Subcutaneous adipose tissue (tissue), 4 donors: ENCODE results near the gene ADGRA1. TPM values are rescaled to one million over a fixed set of nuclear protein-coding genes. Genes with fewer than 3 reads are reported as not detected.

Experiments
- total RNA-seq, 4 donors: library from RNA; depleted of rRNA; stranded (reverse); fragments of >200 nt; gene quantifications; one replicate each; pipeline ENCODE4 v1.1.0, GENCODE V29; 2016
- TF ChIP-seq, protein P1 (sequence below): fragments of 450-650 bp; IDR thresholded peaks from one replicate; pipeline ENCODE4 v1.5.1; 2016; ENCODE audit warnings: low read depth, mild to moderate bottlenecking, control low read depth, antibody characterized with exemption, moderate library complexity

The ADGRA1 gene
- total RNA-seq, 4 donors from 2014 or later: 0.38 TPM; not detected in 3

DNA sequence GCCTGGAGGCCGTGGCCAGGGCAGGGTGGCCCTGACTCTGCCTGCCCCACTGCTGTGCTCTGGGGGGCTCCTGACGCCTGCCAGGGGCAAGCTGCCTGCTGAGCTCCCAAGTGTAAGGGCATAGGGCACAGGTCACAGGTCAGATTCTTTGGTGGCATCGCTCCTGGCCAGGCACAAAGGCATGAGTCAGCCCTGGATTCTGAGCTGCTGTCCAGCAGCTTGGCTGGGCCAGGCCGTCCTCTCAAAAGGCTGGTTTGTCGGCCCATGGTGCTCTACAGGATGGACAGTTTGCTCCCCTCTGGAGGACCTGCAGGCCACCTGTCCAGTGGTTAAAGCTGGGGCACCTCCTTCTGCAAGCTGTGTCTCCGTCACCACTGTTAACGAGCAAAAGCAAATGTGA is 2.9 kb downstream of the ADGRA1 start:
- TF ChIP-seq, protein P1, sequence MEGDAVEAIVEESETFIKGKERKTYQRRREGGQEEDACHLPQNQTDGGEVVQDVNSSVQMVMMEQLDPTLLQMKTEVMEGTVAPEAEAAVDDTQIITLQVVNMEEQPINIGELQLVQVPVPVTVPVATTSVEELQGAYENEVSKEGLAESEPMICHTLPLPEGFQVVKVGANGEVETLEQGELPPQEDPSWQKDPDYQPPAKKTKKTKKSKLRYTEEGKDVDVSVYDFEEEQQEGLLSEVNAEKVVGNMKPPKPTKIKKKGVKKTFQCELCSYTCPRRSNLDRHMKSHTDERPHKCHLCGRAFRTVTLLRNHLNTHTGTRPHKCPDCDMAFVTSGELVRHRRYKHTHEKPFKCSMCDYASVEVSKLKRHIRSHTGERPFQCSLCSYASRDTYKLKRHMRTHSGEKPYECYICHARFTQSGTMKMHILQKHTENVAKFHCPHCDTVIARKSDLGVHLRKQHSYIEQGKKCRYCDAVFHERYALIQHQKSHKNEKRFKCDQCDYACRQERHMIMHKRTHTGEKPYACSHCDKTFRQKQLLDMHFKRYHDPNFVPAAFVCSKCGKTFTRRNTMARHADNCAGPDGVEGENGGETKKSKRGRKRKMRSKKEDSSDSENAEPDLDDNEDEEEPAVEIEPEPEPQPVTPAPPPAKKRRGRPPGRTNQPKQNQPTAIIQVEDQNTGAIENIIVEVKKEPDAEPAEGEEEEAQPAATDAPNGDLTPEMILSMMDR: no peak

GRCh38 chr10:133091316-133091715 is 3.6 kb downstream of the ADGRA1 start:
- TF ChIP-seq, protein P1: no peak

- TF ChIP-seq, protein P1: no peak
Observed at GRCh38 chr10:133093291-133093690, 5.6 kb downstream of the ADGRA1 start.

GRCh38 chr10:133094286-133094685 is 6.6 kb downstream of the ADGRA1 start:
- TF ChIP-seq, protein P1: no peak

GRCh38 chr10:133094866-133095265 is 7.1 kb downstream of the ADGRA1 start:
- TF ChIP-seq, protein P1: no peak

- TF ChIP-seq, protein P1: no peak
Observed at GRCh38 chr10:133095586-133095985, 7.9 kb downstream of the ADGRA1 start.

DNA sequence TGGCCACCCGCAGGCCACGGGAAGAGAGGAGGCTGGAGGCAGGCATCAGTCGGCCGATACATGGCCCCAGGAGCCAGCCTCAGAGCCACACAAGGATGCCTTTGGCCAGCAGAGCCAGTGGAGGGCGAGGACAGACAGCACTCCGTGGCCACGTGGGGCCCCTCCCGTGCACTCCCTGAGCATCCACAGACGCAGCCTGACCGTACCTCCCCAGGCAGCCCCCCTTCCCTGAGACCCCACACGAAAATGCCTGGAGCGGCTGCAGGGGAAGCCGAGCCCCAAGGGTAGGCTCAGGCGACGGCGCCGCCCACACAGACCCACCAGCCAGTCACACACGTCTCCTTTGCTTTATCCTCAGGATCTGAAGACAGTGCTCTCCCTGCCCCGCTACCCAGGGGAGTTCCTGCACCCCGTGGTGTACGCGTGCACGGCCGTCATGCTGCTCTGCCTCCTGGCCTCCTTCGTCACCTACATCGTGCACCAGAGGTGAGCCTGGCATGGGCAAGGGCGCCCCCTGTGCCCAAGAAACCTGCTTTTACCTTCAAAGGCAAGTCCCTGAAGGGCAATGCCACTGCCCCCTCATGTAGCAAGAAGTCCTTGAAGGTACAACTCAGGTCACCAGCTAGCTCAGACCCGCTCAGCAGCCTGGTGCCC is 9.0 kb downstream of the ADGRA1 start:
- TF ChIP-seq, protein P1: no peak
